ENCODE measurements around the gene DNAJA1.

- TF ChIP-seq CTCF (optimal IDR thresholded peaks at IDR 0.05 in 1 of 3, IDR thresholded peaks at IDR 0.05 in 1 of 3, conservative IDR thresholded peaks at IDR 0.05 in 1 of 3; ENCODE audit: extremely low read depth in 1 of 3, insufficient read depth in 2 of 3, low read length in 3 of 3): no peak
- no peak for TF ChIP-seq EZH2 (IDR thresholded peaks at IDR 0.05; ENCODE audit: low read length)
Measured at GRCh38 chr9:33043671-33044070, 18.6 kb downstream of the DNAJA1 start.

All from keratinocyte (primary cell).